ENCODE measurements around the gene NXPH1.

Gene NXPH1

DNA sequence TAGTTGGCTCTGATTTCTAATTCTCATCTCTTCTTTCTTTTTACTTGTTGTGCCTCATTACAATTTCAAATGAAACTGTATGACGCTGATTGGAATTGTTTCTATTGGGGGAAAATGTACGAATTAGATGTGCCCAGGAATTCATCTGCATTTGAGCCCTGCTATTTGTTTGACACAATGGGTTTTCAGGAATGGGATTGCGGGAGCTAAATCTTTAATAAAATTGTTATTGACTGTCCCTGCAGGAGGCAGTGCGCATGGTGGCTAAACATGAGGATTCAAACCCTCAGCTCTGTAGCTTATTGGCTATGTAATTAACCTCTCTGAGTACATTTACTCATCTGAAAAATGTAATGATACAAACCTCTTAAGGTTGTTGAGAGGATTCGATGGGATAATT, 181.6 kb downstream of the NXPH1 start:
- DNase-seq (ENCODE audit: low spot score): no peak
- in situ Hi-C loops (cut with MboI; ENCODE audit: low pct_unique_long_range_greater_than_20kb, low sequenced_read_pairs, unreplicated experiment): no loop called here

DNA sequence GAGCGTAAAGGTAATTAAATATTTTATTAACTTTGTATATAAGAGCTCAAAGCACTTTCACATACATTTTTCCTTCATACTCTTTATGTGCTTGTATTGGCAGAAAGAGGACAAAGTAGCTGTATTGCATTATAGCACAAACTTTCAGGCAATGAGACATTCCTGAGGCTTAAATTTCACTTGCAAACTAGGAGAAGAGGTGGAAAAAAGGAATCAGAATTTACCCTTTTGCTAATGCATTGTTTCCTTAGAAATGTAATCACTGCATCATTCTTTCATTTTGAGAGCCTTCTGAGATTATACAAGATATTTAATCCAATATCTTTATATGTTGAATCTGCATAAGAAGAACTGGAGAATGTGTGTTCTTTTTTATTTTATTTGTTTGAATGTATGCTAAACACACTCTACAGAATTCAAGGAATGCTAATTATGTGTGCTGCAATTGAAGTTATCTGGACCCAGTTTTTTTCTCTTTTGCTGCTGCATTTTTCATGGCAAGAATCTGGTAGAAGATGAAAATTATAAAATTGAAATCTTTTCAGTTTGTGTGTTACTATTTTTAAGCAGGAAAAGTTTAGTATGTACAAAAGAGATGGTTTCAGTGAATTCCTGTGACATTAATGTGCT, 185.1 kb downstream of the NXPH1 start:
- in situ Hi-C loops (cut with MboI; ENCODE audit: low pct_unique_long_range_greater_than_20kb, low sequenced_read_pairs, unreplicated experiment): no loop called here

More for the DNA sequence above, 181.6 kb downstream of the NXPH1 start:
- no peak for TF ChIP-seq CTCF (IDR thresholded peaks at IDR 0.05; ENCODE audit: extremely low read depth, insufficient read depth, missing control alignments)

GRCh38 chr7:8620169-8620568, 186.8 kb downstream of the NXPH1 start:
- no peak for DNase-seq (ENCODE audit: low spot score)
- TF ChIP-seq CTCF (IDR thresholded peaks at IDR 0.05; ENCODE audit: extremely low read depth, insufficient read depth, missing control alignments): no peak
- in situ Hi-C loops (cut with MboI; ENCODE audit: low pct_unique_long_range_greater_than_20kb, low sequenced_read_pairs, unreplicated experiment): no loop called here

More for the DNA sequence above, 185.1 kb downstream of the NXPH1 start:
- TF ChIP-seq CTCF (IDR thresholded peaks at IDR 0.05; ENCODE audit: extremely low read depth, insufficient read depth, missing control alignments): no peak
- no peak for DNase-seq (ENCODE audit: low spot score)

- no peak for DNase-seq (ENCODE audit: low spot score)
- in situ Hi-C loops (cut with MboI; ENCODE audit: low pct_unique_long_range_greater_than_20kb, low sequenced_read_pairs, unreplicated experiment): no loop called here
- TF ChIP-seq CTCF (IDR thresholded peaks at IDR 0.05; ENCODE audit: extremely low read depth, insufficient read depth, missing control alignments): no peak
These were observed 192.2 kb downstream of the NXPH1 start for GRCh38 chr7:8625612-8626011.

DNA sequence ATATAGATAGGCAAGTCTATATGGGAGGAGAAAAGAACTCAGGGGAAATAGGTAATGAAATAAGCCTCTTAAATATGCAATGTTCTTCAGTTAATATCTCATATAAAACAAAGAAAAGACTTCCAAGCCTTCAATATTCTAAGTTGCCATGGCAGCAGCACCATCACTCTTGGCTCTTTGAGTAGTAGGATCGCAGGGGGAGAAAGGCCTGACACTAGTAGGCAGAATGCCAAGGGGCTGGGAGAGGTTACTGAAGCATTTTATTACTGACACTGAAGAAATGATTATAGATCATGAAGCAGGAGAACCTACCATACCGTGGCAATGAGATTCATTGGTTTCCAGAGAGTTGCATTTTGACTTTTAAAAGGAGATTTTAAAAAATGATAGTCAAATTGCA, 193.9 kb downstream of the NXPH1 start:
- TF ChIP-seq CTCF (IDR thresholded peaks at IDR 0.05; ENCODE audit: extremely low read depth, insufficient read depth, missing control alignments): no peak
- DNase-seq (ENCODE audit: low spot score): no peak
- in situ Hi-C loops (cut with MboI; ENCODE audit: low pct_unique_long_range_greater_than_20kb, low sequenced_read_pairs, unreplicated experiment): no loop called here

DNA sequence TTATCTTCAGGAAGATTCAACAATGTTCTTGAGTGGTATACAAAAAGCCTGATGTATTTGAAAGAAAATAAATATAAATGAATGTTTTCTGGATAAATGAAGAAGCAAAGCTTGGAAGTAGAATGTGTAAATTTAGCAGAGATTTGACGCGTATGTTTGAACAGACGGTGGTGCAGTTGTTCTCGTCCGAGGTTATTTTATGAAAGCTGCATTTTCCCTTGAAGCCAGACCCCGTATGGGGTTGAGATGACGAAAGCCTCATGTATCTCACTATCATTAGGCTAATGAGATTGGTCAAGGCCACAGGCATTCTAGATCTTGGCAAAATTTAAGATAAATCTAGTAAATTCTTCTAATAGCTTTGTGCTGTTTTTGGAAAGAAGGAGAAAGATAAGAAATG, 195.2 kb downstream of the NXPH1 start:
- no peak for DNase-seq (ENCODE audit: low spot score)
- in situ Hi-C loops (cut with MboI; ENCODE audit: low pct_unique_long_range_greater_than_20kb, low sequenced_read_pairs, unreplicated experiment): no loop called here
- no peak for TF ChIP-seq CTCF (IDR thresholded peaks at IDR 0.05; ENCODE audit: extremely low read depth, insufficient read depth, missing control alignments)

Data from GM13977 (cell line).